Mesenchymal stem cell (in vitro differentiated cells and primary cell): ENCODE measurements around the gene PSMG4.

Experiments
- DNase-seq: peaks from one replicate; pipeline ENCODE4 v3.0.0-alpha.2; 2013
- H2AFZ ChIP-seq: one replicate; pipeline ENCODE4 v1.6.1; 2013; ENCODE audit warnings: low read depth, mild to moderate bottlenecking, control low read depth, inconsistent platforms, low read length, moderate library complexity
- H2AK5ac ChIP-seq: 2 replicates; pipeline ENCODE4 v1.6.1; 2013; ENCODE audit warnings: low read length, moderate library complexity, mild to moderate bottlenecking, inconsistent platforms; ENCODE audit not compliant: severe bottlenecking
- H2BK120ac ChIP-seq: one replicate; pipeline ENCODE4 v1.6.1; 2013; ENCODE audit warnings: low read depth, mild to moderate bottlenecking, inconsistent platforms, low read length, moderate library complexity
- H2BK12ac ChIP-seq, 2 experiments: one replicate each; pipeline ENCODE4 v1.6.1; 2013; ENCODE audit warnings: inconsistent platforms in 2 of 2, low read length in 2 of 2, mild to moderate bottlenecking in 2 of 2, moderate library complexity in 2 of 2, control low read depth in 1 of 2
- H2BK15ac ChIP-seq: one replicate; pipeline ENCODE4 v1.6.1; 2013; ENCODE audit warnings: mild to moderate bottlenecking, low read depth, inconsistent platforms; ENCODE audit not compliant: poor library complexity, severe bottlenecking
- H2BK5ac ChIP-seq: 2 replicates; pipeline ENCODE4 v1.6.1; 2013; ENCODE audit warnings: low read depth, mild to moderate bottlenecking, low read length, control low read depth, inconsistent platforms; ENCODE audit not compliant: poor library complexity, severe bottlenecking
- H3K14ac ChIP-seq, 2 experiments: one replicate each; pipeline ENCODE4 v1.6.1; 2013; ENCODE audit warnings: inconsistent platforms in 2 of 2, low read length in 2 of 2, control low read depth in 1 of 2, mild to moderate bottlenecking in 1 of 2, moderate library complexity in 1 of 2
- H3K18ac ChIP-seq, 2 experiments: one replicate each; pipeline ENCODE4 v1.6.1; 2013; ENCODE audit warnings: inconsistent platforms in 2 of 2, low read length in 2 of 2, control low read depth in 1 of 2, low read depth in 1 of 2, mild to moderate bottlenecking in 1 of 2
- H3K23ac ChIP-seq, 2 experiments: one replicate each; pipeline ENCODE4 v1.6.1; 2013; ENCODE audit warnings: inconsistent platforms in 2 of 2, low read length in 2 of 2, mild to moderate bottlenecking in 2 of 2, moderate library complexity in 2 of 2, control low read depth in 1 of 2
- H3K27ac ChIP-seq: 2 replicates; pipeline ENCODE4 v1.5.1; 2013; ENCODE audit warnings: mild to moderate bottlenecking, moderate library complexity, low read length, control low read depth, inconsistent platforms; ENCODE audit not compliant: poor library complexity, severe bottlenecking
- H3K27me3 ChIP-seq, 2 experiments: 2 replicates each; pipeline versions ENCODE4 v1.6.1 to v1.7.0; 2013; ENCODE audit warnings: low read length in 2 of 2, mild to moderate bottlenecking in 2 of 2, moderate library complexity in 2 of 2, control low read depth in 1 of 2, inconsistent platforms in 1 of 2; ENCODE audit not compliant: control insufficient read depth in 1 of 2, insufficient read depth in 1 of 2
- H3K36me3 ChIP-seq, 2 experiments: 2 replicates each; pipeline versions ENCODE4 v1.6.1 to v1.7.0; 2013; ENCODE audit warnings: low read length in 2 of 2, control low read depth in 1 of 2, inconsistent platforms in 1 of 2, low read depth in 1 of 2, mild to moderate bottlenecking in 1 of 2; ENCODE audit not compliant: insufficient read depth in 2 of 2, control insufficient read depth in 1 of 2
- H3K4ac ChIP-seq, 2 experiments: one replicate each; pipeline ENCODE4 v1.6.1; 2013; ENCODE audit warnings: inconsistent platforms in 2 of 2, low read length in 2 of 2, mild to moderate bottlenecking in 2 of 2, moderate library complexity in 2 of 2, control low read depth in 1 of 2, low read depth in 1 of 2
- H3K4me1 ChIP-seq: 2 replicates; pipeline ENCODE4 v1.6.1; 2013; ENCODE audit warnings: low read depth, low read length, control low read depth; ENCODE audit not compliant: control insufficient read depth, insufficient read depth
- H3K4me2 ChIP-seq: 2 replicates; pipeline ENCODE4 v1.6.1; 2013; ENCODE audit warnings: low read length, mild to moderate bottlenecking, inconsistent platforms; ENCODE audit not compliant: poor library complexity, severe bottlenecking
- H3K4me3 ChIP-seq, 2 experiments: 2 replicates each; pipeline versions ENCODE4 v1.5.1 to v1.7.0; 2013; ENCODE audit warnings: low read length in 2 of 2, mild to moderate bottlenecking in 2 of 2, control low read depth in 1 of 2, low read depth in 1 of 2; ENCODE audit not compliant: insufficient read depth in 1 of 2
- H3K79me1 ChIP-seq: replicated peaks from 2 replicates; pipeline ENCODE4 v1.6.1; 2013; ENCODE audit warnings: mild to moderate bottlenecking, control low read depth, low read length, inconsistent platforms; ENCODE audit not compliant: poor library complexity, severe bottlenecking
- H3K9ac ChIP-seq: 2 replicates; pipeline ENCODE4 v1.7.0; 2013; ENCODE audit warnings: mild to moderate bottlenecking, low read length, moderate library complexity
- H3K9me3 ChIP-seq: 2 replicates; pipeline ENCODE4 v1.7.0; 2013; ENCODE audit warnings: mild to moderate bottlenecking, low read length; ENCODE audit not compliant: control insufficient read depth
- H4K8ac ChIP-seq: one replicate; pipeline ENCODE4 v1.6.1; 2013; ENCODE audit warnings: inconsistent platforms, mild to moderate bottlenecking, low read length, moderate library complexity
- H4K91ac ChIP-seq: one replicate; pipeline ENCODE4 v1.6.1; 2013; ENCODE audit warnings: mild to moderate bottlenecking, low read length, inconsistent platforms
- WGBS: methylation state at CpG from one replicate; pipeline ENCODE4 v1.1.7; 2013; ENCODE audit warnings: mixed read lengths; 5-methylcytosine and 5-hydroxymethylcytosine counted together

Gene PSMG4

GRCh38 chr6:3230256-3230882, 28.4 kb upstream of the PSMG4 start:
- Histone ChIP-seq H2AFZ (no peak overlapping the region), H2BK12ac (no peak overlapping the region), H3K18ac (no peak overlapping the region), H3K4me2 (no peak overlapping the region), H3K4me3 (peak overlapping the region in 1 of 2 experiments; percentile 77), H2AK5ac (no peak overlapping the region), H3K23ac (no peak overlapping the region), H3K79me1 (peaks cover 6% of the 10 kb centered on the region), H3K9me3 (no peaks in the 10 kb centered on the region), H3K9ac (no peak overlapping the region), H3K27me3 (peaks cover 46 to 88% of the 10 kb centered on the region in 2 experiments), H4K8ac (no peak overlapping the region), H4K91ac (no peak overlapping the region), H2BK5ac (no peak overlapping the region), H3K36me3 (no peaks in the 10 kb centered on the region), H2BK120ac (no peak overlapping the region), H3K4me1 (peaks cover 34% of the 10 kb centered on the region), H3K14ac (no peak overlapping the region), H3K4ac (no peak overlapping the region), H2BK15ac (no peak overlapping the region), H3K27ac (no peak overlapping the region)
- no peak for DNase-seq
- 17% methylated on average over 4 of the region's 11 CpGs for WGBS

- H3K9me3 ChIP-seq, result no peaks in the 10 kb centered on the region
- peak; percentile 62 for DNase-seq
Observed at GRCh38 chr6:3230900-3231246, 27.9 kb upstream of the PSMG4 start.

GRCh38 chr6:3231247-3232016, 27.3 kb upstream of the PSMG4 start:
- peak overlapping the region; percentile 17 for H2BK15ac ChIP-seq
- peak overlapping the region; percentile 30 for H2AK5ac ChIP-seq
- peak overlapping the region; percentile 80 for H4K8ac ChIP-seq

More at GRCh38 chr6:3230900-3231246, 27.9 kb upstream of the PSMG4 start:
- no peak overlapping the region for H3K14ac ChIP-seq
- under 1% methylated on average over 11 of the region's 11 CpGs for WGBS
- peak overlapping the region; percentile 70 for H3K9ac ChIP-seq
- H2AFZ ChIP-seq, result peak overlapping the region; percentile 83
- H3K4me1 ChIP-seq, result peaks cover 34% of the 10 kb centered on the region
- H3K4me3 ChIP-seq, result peak overlapping the region; percentile 73 to 77
- H3K18ac ChIP-seq, result peak overlapping the region in 1 of 2 experiments; percentile 88
- no peak overlapping the region for H4K91ac ChIP-seq
- H3K79me1 ChIP-seq, result peaks cover 6% of the 10 kb centered on the region
- peaks cover 46 to 89% of the 10 kb centered on the region in 2 experiments for H3K27me3 ChIP-seq
- H2BK120ac ChIP-seq, result no peak overlapping the region
- peak overlapping the region; percentile 89 for H3K4me2 ChIP-seq
- H3K4ac ChIP-seq, result no peak overlapping the region
- H4K8ac ChIP-seq, result no peak overlapping the region
- H2BK5ac ChIP-seq, result no peak overlapping the region
- H2BK12ac ChIP-seq, result no peak overlapping the region
- H2AK5ac ChIP-seq, result no peak overlapping the region
- H3K36me3 ChIP-seq, result no peaks in the 10 kb centered on the region
- H3K27ac ChIP-seq, result peak overlapping the region; percentile 91
- no peak overlapping the region for H3K23ac ChIP-seq
- H2BK15ac ChIP-seq, result no peak overlapping the region

More at GRCh38 chr6:3231247-3232016, 27.3 kb upstream of the PSMG4 start:
- peak overlapping the region in 1 of 2 experiments; percentile 11 for H3K4ac ChIP-seq
- H3K79me1 ChIP-seq, result peaks cover 6% of the 10 kb centered on the region
- H2BK120ac ChIP-seq, result no peak overlapping the region
- H2BK12ac ChIP-seq, result peak overlapping the region in 1 of 2 experiments; percentile 45
- H3K18ac ChIP-seq, result peak overlapping the region; percentile 63 to 88
- H3K9me3 ChIP-seq, result no peaks in the 10 kb centered on the region
- peak overlapping the region; percentile 70 for H3K9ac ChIP-seq
- peak overlapping the region; percentile 79 for H4K91ac ChIP-seq
- peak overlapping the region; percentile 89 for H3K4me2 ChIP-seq
- H2AFZ ChIP-seq, result peak overlapping the region; percentile 83
- peak overlapping the region; percentile 73 to 77 for H3K4me3 ChIP-seq
- H3K27me3 ChIP-seq, result peaks cover 42 to 89% of the 10 kb centered on the region in 2 experiments
- peak overlapping the region in 1 of 2 experiments; percentile 14 for H3K23ac ChIP-seq
- peak overlapping the region in 1 of 2 experiments; percentile 79 for H3K14ac ChIP-seq
- H2BK5ac ChIP-seq, result peak overlapping the region; percentile 75
- peaks cover 34% of the 10 kb centered on the region for H3K4me1 ChIP-seq
- H3K27ac ChIP-seq, result peak overlapping the region; percentile 91
- WGBS, result under 1% methylated on average over 46 of the region's 47 CpGs
- H3K36me3 ChIP-seq, result no peaks in the 10 kb centered on the region
- DNase-seq, result peak; percentile 81
